A549 treated with DMSO at 1 μM for 4 hours (cell line): Measurements from ENCODE around the gene CARMIL1. TPM values are rescaled to one million over a fixed set of nuclear protein-coding genes. Genes with fewer than 3 reads are reported as not detected.

Experiments used
- total RNA-seq: library from RNA; stranded (reverse); fragments of 200-300 nt; extraction: Qiagen RNA extraction; gene quantifications from 5 replicates; pipeline ENCODE4 v1.2.3, GENCODE V29; 2022; ENCODE audit warnings: low read depth

The CARMIL1 gene
- 7.3 to 9.8 TPM (median 9.1 TPM) in 5 replicates for total RNA-seq

GRCh38 chr6:25278914-25279747 is at the start of gene CARMIL1:
Gene CARMIL1, plus strand, starts transcription at chr6:25279374. Its CDS starts 422 bp downstream, at chr6:25279796.

DNA sequence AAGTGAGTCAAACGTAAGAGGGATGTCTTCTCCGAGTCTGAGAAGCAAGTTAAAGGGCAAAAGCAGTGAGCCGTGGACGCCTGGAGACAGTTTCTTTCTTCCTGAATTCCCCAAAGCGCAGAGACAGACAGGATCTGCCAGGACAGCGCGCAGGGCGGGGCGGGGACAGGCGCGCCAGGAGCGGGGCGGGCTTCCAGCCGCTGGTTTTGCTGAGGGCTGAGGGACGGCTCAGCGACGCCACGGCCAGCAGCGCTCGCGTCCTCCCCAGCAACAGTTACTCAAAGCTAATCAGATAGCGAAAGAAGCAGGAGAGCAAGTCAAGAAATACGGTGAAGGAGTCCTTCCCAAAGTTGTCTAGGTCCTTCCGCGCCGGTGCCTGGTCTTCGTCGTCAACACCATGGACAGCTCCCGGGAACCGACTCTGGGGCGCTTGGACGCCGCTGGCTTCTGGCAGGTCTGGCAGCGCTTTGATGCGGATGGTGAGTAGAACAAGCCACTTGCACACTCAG is 372.9 kb downstream of the CARMIL1 start, which contains the start of gene SCGN:
Gene SCGN, plus strand, starts transcription at position 209 of the 509 bp plus-strand sequence. Its CDS starts 189 bp downstream, at position 398.

